ENCODE measurements around the gene TIPRL. TPM values are rescaled to one million over a fixed set of nuclear protein-coding genes. Genes with fewer than 3 reads are reported as not detected.

TIPRL gene
- polyA plus RNA-seq (2011; rRNA removed) (47.5 and 70.7 TPM in 2 replicates), polyA plus RNA-seq (2017; fragmentation: RNase III; extraction: RNeasy Plus Mini Kit Qiagen cat#74134 plus additional on column Dnase treatment) (31.6 to 38.3 TPM (median 34.4 TPM) in 3 replicates), polyA minus RNA-seq (2011; rRNA and poly(A)+ RNA removed) (9.3 and 11.9 TPM in 2 replicates)
- polyA plus RNA-seq (2012; cell fraction: cytosol; rRNA removed), result 12.3 and 14.5 TPM in 2 replicates
- polyA plus RNA-seq (2012; cell fraction: nucleus; rRNA removed), result 4.2 and 5.9 TPM in 2 replicates

DNA sequence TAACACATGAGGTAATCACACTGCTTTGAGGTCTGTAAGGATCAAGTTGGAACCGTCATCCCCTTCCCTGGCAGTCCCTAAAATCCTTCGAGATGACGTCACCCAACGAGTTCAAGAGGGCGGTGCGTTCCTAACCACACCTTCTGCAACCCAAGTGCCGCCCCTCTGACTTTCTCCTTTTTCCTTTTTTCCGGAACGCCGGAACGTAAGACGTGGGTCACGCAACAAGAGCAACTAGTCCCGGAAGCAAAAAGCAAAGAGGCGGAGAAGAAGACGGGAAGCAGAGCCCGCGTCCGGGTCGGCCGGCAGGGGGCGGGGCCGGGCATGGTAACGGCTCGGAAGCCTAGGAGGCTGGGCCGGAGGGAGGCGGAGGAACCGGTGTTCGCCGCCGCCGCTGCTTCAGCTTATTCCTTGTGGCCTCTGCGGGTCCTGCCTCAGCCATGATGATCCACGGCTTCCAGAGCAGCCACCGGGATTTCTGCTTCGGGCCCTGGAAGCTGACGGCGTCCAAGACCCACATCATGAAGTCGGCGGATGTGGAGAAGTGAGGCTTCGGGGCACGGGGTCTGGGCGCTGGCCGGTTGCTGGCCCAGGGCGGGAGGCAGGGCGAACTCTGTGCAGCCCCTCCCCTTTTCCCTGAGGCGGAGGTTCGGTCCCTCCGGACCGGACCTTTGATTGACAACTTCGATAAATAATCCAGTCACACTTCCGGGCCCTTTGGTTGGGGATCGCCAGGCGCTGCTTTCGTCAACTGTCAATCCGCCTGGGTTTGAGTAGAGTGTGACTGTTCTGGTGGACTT lies at the start of gene TIPRL:
Gene TIPRL, plus strand, starts transcription at position 325 of the 800 bp plus-strand sequence. Its CDS starts 116 bp downstream, at position 441.
- H3K27ac ChIP-seq, result peak within 1 kb of the TSS; percentile 91 to 95
- FAIRE-seq (peak; percentile 56), ATAC-seq (peak; percentile 98), DNase-seq (ENCODE audit: low read depth in 1 of 2, low spot score in 1 of 2) (peak; percentile 91 to 99)
- H3K4me3 ChIP-seq, result peak within 1 kb of the TSS; percentile 72
- peaks cover 16% of the 10 kb centered on the region for H3K4me1 ChIP-seq
- H3K4me2 ChIP-seq, result peak within 1 kb of the TSS; percentile 83
- ChIA-PET POLR2A (interaction anchor here (0.7 to 1.9 kb wide), 3 partner anchors 47 to 243 kb away, joined by 3 to 11 read pairs (median 3); partner anchors contain the start of genes DCAF6 and SFT2D2), CTCF (interaction anchor here (1.1 to 2.9 kb wide), 5 partner anchors 10 to 108 kb away, joined by 3 to 14 read pairs (median 6); partner anchors contain the start of gene SFT2D2)
- H3K9me3 ChIP-seq, result no peaks in the 10 kb centered on the region
- whole genome bisulfite sequencing (ENCODE audit: missing lambda C conversion rate), result under 1% methylated on average over 44 of the region's 56 CpGs
- TF ChIP-seq ESRRA (IDR thresholded peaks at IDR 0.05; ENCODE audit: borderline replicate concordance, low read length) (no peak), SREBF2 (IDR thresholded peaks at IDR 0.05) (no peak), USF2 (IDR thresholded peaks at IDR 0.05) (no peak), CTCF (IDR thresholded peaks at IDR 0.05) (peak; percentile 33; the same call in 2 of the 3 replicates), SMC3 (IDR thresholded peaks at IDR 0.05) (peak; percentile 40), EHF (CRISPR knock-in tag; IDR thresholded peaks at IDR 0.05) (no peak), FOSL2 (IDR thresholded peaks at IDR 0.05) (no peak), FOSL2 (CRISPR knock-in tag; IDR thresholded peaks at IDR 0.05) (peak; percentile 94), TFCP2L1 (CRISPR knock-in tag; IDR thresholded peaks at IDR 0.05) (no peak), CBX8 (IDR thresholded peaks at IDR 0.05) (no peak), POLR2AphosphoS2 (conservative IDR thresholded peaks at IDR 0.05; ENCODE audit: low read length) (no peak), KDM5A (IDR thresholded peaks at IDR 0.05) (no peak), EP300 (IDR thresholded peaks at IDR 0.05) (peak in 1 of 2 experiments; percentile 21; a peak in 1 of 5 replicates), E2F6 (IDR thresholded peaks at IDR 0.05; ENCODE audit: borderline replicate concordance, low read depth) (no peak), ZSCAN20 (CRISPR knock-in tag; IDR thresholded peaks at IDR 0.05) (no peak), NFE2L2 (conservative IDR thresholded peaks at IDR 0.05; ENCODE audit: low read length) (no peak), RAD21 (conservative IDR thresholded peaks at IDR 0.05 in 1 of 2, IDR thresholded peaks at IDR 0.05 in 1 of 2) (peak; percentile 32 to 56; a peak in 3 of 5 replicates), RFX5 (IDR thresholded peaks at IDR 0.05) (peak; percentile 36; the same call in 1 of the 2 replicates), CEBPB (IDR thresholded peaks at IDR 0.05) (peak in 1 of 2 experiments; percentile 35; a peak in 1 of 4 replicates), KDM1A (IDR thresholded peaks at IDR 0.05; ENCODE audit: low read depth) (no peak), BCL3 (IDR thresholded peaks at IDR 0.05) (peak; percentile 81; the same call in 2 of the 3 replicates), EHMT2 (IDR thresholded peaks at IDR 0.05; ENCODE audit: low read depth) (no peak), MYC (IDR thresholded peaks at IDR 0.05; ENCODE audit: borderline replicate concordance, low read length) (no peak; the same call in 1 of the 2 replicates), PHF8 (IDR thresholded peaks at IDR 0.05; ENCODE audit: borderline replicate concordance, low read depth) (peak; percentile 79; the same call in 1 of the 2 replicates), JUN (IDR thresholded peaks at IDR 0.05) (peak; percentile 80 to 83; a peak in 3 of 5 replicates), POLR2A (IDR thresholded peaks at IDR 0.05; ENCODE audit: low read length) (peak; percentile 72), CHD2 (IDR thresholded peaks at IDR 0.05; ENCODE audit: low read length, partially characterized antibody) (no peak), HEYL (CRISPR knock-in tag; IDR thresholded peaks at IDR 0.05) (no peak)
- TF ChIP-seq, protein P1, sequence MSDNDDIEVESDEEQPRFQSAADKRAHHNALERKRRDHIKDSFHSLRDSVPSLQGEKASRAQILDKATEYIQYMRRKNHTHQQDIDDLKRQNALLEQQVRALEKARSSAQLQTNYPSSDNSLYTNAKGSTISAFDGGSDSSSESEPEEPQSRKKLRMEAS (IDR thresholded peaks at IDR 0.05), result peak; percentile 72
- TF ChIP-seq, protein P2, sequence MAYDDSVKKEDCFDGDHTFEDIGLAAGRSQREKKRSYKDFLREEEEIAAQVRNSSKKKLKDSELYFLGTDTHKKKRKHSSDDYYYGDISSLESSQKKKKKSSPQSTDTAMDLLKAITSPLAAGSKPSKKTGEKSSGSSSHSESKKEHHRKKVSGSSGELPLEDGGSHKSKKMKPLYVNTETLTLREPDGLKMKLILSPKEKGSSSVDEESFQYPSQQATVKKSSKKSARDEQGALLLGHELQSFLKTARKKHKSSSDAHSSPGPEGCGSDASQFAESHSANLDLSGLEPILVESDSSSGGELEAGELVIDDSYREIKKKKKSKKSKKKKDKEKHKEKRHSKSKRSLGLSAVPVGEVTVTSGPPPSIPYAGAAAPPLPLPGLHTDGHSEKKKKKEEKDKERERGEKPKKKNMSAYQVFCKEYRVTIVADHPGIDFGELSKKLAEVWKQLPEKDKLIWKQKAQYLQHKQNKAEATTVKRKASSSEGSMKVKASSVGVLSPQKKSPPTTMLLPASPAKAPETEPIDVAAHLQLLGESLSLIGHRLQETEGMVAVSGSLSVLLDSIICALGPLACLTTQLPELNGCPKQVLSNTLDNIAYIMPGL (CRISPR knock-in tag; IDR thresholded peaks at IDR 0.05; ENCODE audit: borderline replicate concordance), result peak; percentile 47; the same call in 1 of the 2 replicates
- TF ChIP-seq, protein P3, sequence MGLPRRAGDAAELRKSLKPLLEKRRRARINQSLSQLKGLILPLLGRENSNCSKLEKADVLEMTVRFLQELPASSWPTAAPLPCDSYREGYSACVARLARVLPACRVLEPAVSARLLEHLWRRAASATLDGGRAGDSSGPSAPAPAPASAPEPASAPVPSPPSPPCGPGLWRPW (IDR thresholded peaks at IDR 0.05), result no peak
- TF ChIP-seq, protein P4, sequence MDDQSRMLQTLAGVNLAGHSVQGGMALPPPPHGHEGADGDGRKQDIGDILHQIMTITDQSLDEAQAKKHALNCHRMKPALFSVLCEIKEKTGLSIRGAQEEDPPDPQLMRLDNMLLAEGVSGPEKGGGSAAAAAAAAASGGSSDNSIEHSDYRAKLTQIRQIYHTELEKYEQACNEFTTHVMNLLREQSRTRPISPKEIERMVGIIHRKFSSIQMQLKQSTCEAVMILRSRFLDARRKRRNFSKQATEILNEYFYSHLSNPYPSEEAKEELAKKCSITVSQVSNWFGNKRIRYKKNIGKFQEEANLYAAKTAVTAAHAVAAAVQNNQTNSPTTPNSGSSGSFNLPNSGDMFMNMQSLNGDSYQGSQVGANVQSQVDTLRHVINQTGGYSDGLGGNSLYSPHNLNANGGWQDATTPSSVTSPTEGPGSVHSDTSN (IDR thresholded peaks at IDR 0.05), result no peak

Data from A549 (cell line).